ENCODE results near the gene OR10H2.

- TF ChIP-seq POLR2A (IDR thresholded peaks at IDR 0.05; ENCODE audit: low read length) (no peak), GATA1 (IDR thresholded peaks at IDR 0.05; ENCODE audit: low read depth, low read length) (no peak)
These were observed 43.0 kb upstream of the OR10H2 start for GRCh38 chr19:15684828-15685227.

Data from erythroblast (primary cell).